Peyer's patch (tissue), 4 donors: ENCODE results near the gene SNRNP25.

ENCODE experiments used
- POLR2A ChIP-seq, 2 donors: fragments of 450-650 bp; IDR thresholded peaks; one replicate each; pipeline ENCODE4 v1.5.1; 2017; ENCODE audit warnings: antibody characterized with exemption in 2 of 2, mild to moderate bottlenecking in 2 of 2, moderate library complexity in 2 of 2
- TF ChIP-seq, protein P1 (sequence below), 6 experiments: fragments of 450-650 bp in 4 of 6; fragments of 200-600 bp in 2 of 6; sonication (generic) in 1 of 6; IDR thresholded peaks; one replicate each; pipeline ENCODE4 v1.5.1; 2017 to 2019; ENCODE audit warnings: antibody characterized with exemption in 6 of 6, mild to moderate bottlenecking in 3 of 6, moderate library complexity in 1 of 6

DNA sequence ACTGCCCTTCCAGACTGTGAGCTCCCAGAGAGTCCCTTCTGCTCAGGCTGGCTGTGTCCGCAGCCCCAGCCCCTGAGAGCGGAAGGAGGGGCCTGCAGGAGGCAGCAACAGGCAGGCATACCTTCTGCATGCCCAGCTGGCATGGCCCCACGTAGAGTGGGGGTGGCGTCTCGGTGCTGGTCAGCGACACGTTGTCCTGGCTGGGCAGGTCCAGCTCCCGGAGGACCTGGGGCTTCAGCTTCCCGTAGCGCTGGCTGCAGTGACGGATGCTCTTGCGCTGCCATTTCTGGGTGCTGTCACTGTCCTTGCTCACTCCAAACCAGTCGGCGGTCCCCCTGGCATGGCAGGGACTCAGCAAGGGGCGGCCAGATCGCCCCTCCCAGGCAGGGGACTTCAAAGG lies 9.8 kb downstream of the SNRNP25 start:
- TF ChIP-seq, protein P1, sequence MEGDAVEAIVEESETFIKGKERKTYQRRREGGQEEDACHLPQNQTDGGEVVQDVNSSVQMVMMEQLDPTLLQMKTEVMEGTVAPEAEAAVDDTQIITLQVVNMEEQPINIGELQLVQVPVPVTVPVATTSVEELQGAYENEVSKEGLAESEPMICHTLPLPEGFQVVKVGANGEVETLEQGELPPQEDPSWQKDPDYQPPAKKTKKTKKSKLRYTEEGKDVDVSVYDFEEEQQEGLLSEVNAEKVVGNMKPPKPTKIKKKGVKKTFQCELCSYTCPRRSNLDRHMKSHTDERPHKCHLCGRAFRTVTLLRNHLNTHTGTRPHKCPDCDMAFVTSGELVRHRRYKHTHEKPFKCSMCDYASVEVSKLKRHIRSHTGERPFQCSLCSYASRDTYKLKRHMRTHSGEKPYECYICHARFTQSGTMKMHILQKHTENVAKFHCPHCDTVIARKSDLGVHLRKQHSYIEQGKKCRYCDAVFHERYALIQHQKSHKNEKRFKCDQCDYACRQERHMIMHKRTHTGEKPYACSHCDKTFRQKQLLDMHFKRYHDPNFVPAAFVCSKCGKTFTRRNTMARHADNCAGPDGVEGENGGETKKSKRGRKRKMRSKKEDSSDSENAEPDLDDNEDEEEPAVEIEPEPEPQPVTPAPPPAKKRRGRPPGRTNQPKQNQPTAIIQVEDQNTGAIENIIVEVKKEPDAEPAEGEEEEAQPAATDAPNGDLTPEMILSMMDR (IDR thresholded peaks at IDR 0.05): no peak
- TF ChIP-seq POLR2A (IDR thresholded peaks at IDR 0.05): no peak
